T-helper 1 cell (primary cell): ENCODE results near the gene LEUTX.
A peak's percentile ranks its signal among the peaks of the same experiment; 100 is the strongest.
"Not testable (repeated sequence)": the region's sequence is repeated elsewhere in the genome, so short reads cannot be mapped to it uniquely, and the experiment has no call there.

Experiments used
- DNase-seq, 5 donors: peaks; one replicate each; pipeline ENCODE4 v3.0.0-alpha.2; 2012 to 2020
- total RNA-seq, 4 donors: gene quantifications; one replicate each; lab custom pipeline; 2026; lab: John Stamatoyannopoulos, UW

The LEUTX gene, protein sequence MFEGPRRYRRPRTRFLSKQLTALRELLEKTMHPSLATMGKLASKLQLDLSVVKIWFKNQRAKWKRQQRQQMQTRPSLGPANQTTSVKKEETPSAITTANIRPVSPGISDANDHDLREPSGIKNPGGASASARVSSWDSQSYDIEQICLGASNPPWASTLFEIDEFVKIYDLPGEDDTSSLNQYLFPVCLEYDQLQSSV
- 0 reads per million in 4 donors for total RNA-seq

DNA sequence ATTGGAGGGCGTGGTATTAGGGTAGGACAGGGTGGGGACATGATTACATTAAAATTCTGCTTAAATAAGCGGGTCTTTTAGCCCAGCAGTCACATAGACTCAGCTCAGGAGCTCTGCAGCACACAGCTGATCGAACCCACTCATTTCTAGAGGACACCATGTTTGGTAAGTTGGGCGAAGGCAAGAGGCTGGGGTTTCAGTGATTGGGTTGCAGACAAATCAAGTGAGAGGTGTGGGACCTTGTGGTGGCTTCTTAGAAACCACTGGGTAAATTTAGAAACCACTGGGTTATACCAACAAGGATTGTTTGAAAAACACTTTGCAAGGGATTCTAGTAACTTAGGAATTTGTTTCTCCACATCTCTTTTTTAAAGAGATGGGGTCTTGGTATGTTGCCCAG lies at the start of gene LEUTX:
Gene LEUTX, plus strand, starts transcription at position 92 of the 400 bp plus-strand sequence. Its CDS starts 67 bp downstream, at position 159.
- DNase-seq: peak in 1 of 5 donors; percentile 66

DNA sequence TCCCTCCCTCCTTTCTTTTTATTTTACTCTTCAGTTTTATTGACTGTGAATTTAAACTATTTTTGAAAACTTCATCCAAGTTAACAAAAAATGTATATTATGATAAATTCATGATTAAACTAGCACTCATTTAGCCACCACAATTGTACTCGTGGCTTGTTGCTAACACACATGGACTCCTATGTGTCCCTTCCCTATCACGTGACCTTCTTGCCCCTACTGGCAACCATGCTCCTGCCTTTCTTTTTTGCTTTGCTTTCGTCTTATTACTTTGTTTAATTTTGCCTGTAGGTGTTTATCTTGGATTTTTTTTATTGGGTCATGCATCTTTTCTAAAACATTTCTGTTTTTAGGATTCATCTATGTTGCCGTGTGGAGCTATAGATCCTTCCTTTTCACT lies 49.1 kb upstream of the LEUTX start:
- no peak for DNase-seq

DNA sequence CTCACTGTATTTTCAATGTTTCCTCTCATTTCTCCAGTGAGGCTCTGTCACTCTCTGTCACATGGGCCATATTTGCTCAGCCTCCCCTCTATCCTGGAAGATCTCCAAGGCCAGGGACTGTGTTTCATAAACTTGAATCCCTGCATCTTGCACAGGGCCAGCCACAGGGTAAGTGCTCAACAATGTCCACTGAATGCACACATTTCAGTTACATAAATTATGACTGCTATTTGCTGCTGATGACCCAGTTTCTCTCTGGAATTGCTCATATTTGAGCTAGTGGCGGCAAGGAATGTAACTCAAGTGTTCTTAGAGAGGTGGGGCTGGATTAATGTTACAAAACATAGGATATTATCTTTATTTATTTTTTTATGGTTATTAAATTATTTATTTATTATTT lies 47.0 kb upstream of the LEUTX start:
- DNase-seq: no peak

DNA sequence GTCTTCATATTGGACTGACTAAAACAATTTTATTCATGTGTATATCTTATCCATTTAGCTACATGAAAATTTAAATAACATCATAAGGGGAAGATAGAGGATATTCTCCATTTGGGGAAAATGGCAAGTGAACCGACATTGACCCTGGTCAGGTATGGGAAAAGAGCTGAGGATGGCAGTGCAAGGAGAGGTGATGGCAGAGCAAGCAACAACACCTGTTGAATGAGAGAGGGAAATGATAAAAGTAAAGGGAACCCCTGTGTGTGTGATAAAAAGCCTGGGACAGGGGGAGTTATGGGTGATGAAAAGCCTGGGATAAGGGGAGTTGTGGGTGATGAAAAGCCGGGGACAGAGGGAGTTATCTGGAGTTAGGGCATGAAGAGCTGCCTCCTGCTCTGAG lies 44.8 kb upstream of the LEUTX start:
- DNase-seq: no peak

DNA sequence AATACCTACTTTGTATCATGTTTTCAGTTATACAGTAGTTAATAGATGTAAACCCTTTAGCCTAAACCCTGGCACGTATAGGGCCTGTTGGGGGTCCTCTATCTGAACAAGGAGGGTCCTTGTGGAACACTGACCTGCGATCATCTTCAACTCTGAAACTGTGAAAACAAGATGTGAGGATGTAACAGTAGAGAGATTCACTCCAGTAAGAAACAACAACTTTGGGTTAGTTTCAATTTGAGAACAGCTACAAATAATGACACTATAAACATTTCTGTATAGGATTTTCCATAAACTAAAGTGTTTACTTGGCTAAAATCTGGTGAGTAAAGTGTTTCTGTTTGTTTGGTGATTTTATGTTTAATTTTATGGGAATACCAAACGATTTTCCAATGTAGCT lies 43.0 kb upstream of the LEUTX start:
- no peak for DNase-seq

DNA sequence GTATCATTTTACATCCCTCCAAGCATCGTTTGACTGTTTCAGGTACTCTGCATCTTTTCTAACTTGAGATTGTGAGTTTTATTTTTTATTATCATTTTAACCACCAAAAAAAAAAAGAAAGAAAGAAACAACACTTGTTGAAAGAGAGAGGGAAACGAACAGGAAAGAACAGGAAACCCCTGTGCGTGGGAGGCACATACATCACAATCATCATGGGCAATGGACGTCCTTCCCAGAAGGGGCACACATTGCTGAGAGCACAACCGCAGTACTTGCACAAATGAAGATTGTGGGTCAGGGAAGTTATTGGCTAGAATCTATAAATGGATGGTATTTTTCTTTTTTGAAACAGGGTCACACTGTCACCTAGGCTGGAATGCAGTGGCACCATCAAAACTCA lies 42.6 kb upstream of the LEUTX start:
- no peak for DNase-seq

DNA sequence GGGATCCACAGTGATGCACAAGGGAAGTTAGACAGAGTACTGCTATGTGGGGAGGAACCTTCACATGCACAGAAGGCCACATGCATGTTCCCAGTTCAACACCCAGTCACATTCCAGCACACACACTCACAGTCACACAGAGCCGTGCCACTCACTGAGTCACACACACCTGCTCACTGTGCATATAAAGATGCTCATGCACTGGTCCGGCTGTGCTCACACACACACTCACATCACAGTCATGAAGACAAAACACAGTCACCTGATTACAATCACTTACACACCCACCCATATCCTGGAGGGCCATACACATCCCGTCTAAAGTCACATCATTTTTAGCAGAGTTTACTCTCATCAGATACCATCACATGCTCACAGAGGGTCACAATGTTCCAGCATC lies 41.3 kb upstream of the LEUTX start:
- DNase-seq: no peak

DNA sequence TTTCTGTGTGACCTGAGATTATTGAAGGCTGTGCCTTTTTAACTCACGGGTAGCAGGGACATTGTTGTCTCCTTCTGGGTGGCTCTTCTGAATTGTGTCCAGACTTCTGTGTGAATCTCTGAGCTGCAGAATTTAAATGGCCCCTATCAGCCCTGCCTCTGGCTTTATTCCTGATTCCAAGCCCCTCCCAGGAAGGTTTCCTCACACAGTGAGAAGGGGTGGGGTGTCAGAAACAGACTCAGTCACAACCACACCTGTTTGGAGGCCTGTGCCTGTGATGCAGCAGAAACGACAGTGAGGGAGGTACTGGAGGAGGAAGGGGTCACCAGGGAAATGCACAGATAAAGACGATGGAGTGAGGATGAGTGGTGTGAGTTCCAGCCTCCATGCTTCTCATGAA lies 40.8 kb upstream of the LEUTX start, which contains the start of gene CLC:
Gene CLC, minus strand, starts transcription at position 139 of the 400 bp plus-strand sequence. Its CDS starts 77 bp downstream, at position 62.
- no peak for DNase-seq

DNA sequence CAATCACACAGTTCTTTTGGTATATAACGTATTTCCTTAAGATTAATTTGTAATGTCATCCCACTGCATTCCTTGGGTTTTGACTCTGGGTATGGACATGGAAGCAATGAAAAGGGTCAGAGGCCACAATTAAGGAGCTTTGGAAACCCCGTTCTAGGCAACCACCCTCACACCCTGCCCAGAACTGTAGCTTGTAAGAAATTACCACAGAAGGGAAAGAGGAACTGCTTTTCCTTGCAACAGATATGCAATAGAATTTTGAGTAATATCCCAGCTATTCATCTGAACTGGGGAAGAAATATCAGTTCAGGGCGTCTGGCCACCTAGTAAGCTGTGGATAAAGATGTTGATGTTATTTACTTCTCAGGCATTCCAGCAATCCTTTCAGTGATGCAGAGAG lies 39.8 kb upstream of the LEUTX start:
- no peak for DNase-seq

DNA sequence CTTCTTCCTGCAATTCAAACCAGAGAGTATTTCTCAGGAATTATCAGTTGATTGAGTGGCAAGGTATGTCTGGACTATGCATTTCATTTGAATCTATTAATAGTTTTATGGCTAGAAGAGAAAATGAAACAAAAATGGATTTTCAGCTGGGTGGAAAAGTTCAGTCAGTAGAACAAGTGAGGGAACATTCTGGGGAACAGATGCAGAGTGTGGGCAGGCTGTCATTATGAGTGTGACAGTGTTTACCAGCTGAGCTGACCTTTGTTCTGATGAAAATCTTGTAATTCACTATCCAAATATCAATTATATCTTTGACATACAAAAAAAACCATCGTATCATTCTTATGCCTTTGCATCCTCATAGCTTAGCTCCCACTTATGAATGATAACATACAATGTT lies 38.3 kb upstream of the LEUTX start:
- DNase-seq: no peak

DNA sequence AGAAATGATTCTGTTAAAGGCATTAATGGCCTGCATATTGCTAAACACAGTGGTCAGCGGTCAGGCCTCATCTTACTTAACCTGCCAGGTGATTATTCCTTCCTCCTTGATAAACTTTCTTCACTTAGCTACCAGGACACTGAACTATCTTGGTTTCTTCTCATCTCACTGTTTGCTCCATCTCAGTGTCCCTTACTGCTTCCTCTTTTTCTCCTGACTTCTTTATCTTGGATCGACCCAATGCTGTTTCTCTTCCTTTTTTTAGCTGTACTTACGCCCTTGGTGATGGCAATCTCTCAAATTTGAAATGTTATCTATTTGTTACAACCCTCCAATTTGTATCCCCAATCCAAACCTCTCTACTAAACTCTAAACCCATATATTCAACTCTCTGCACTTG lies 33.0 kb upstream of the LEUTX start:
- DNase-seq: no peak

DNA sequence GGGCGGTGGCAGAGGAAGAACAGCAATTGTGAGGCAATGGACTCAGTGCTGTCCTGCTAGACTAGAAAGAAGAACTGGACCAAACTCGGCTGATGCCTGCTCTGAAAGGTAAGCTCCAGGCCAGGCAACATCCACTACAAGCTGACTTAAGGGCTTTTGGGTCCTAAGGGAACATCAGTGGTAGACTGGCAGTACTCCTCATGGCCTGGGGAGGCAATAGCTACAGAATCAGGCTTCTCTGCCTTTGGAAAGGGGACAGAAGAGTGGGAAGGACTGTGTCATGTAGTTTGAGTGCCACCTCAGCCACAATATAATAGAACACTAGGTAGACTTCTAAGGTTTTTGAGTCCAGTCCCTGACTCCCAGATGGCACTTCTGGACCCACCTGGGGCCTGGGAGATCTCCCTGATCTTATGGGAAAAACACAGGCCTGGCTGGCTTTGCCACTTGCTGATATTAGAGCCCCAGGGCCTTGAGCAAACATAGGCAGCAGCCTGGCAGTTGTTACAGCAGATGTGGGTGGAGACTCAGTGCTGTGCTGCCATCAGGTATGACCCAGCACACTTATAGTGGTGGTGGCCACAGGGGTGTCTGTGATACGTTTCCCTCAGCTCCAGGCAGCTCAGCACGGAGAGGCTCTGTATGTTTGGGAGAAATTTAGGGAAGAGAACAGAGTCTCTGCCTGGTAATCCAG lies 31.7 kb upstream of the LEUTX start:
- no peak for DNase-seq

DNA sequence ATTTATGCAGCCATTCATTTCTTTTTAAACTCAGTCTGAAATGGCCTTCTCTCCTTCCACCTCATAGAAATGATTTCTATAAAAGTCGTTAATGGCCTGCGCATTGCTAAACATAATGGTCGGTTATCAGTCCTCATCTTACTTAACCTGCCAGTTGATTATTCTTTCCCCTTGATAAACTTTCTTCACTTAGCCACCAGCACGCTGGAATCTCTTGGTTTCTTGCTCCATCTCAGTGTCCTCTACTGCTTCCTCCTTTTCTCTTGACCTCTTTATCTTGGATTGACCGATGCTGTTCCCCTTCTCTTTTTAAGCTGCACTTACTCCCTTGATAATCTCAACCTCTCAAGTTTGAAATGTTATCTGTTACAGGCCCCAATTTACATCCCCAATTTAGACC lies 28.7 kb upstream of the LEUTX start:
- DNase-seq: no peak

DNA sequence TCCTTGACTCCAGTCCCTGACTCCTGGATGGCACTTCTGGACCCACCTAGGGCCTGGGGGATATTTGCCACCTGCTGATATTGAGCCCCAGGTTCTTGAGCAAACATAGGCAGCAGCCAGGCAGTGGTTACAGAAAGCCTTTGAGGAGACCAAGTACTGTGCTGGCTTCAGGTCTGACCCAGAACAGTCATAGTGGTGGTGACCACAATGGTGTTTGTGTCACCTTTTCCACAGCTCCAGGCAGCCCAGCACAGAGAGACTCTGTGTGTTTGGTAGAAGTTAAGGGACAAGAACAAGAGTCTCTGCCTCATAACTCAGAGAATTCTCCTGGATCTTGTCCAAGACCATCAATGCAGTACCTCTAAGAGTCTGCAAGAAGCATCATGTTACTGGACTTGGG lies 26.3 kb upstream of the LEUTX start:
- no peak for DNase-seq

DNA sequence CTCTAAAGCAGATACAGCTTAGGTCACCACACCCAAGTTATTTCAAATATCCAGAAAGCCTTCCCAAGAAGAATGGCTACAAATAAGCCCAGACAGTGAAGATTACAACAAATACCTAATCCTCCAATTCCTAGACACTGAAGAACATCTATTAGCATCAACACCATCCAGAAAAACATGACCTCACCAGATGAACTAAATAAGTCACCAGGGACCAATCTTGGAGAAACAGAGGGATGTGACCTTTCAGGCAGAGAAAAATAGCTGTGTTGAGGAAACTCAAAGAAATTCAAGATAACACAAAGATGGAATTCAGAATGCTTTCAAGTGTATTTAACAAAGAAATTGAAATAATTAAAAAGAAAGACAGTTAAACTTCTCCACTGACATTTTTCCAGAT lies 25.9 kb upstream of the LEUTX start:
- DNase-seq: no peak

DNA sequence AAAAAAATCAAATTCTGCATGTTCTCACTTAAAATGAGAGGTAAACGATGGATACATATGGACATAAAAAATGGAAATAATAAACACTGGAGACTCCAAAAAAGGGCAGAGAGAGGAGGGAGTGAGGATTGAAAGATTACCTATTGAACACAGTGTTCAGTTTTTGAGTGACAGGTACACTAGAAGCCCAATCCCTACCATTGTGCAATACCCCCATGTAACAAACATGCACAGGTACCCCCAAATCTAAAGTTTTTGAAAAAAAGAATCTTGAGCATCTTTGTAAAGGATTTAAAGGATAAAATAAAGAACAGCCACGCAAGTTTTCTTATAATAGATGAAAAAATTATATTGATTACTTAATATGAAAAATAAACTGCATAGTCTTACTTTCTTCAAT lies 24.1 kb upstream of the LEUTX start:
- DNase-seq: no peak

DNA sequence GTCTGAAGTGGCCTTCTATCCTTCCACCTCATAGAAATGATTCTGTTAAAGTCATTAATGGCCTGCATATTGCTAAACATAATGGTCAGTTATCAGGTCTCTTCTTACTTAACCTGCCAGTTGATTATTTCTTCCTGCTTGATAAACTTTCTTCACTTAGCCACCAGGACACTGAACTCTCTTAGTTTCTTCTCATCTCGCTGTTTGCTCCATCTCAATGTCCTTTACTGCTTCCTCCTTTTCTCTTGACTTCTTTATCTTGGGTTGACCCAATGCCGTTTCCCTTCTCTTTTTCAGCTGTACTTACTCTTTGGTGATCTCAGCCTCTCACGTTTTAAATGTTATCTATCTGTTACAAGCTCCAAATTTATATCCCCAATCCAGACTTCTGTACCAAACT lies 23.7 kb upstream of the LEUTX start:
- no peak for DNase-seq

DNA sequence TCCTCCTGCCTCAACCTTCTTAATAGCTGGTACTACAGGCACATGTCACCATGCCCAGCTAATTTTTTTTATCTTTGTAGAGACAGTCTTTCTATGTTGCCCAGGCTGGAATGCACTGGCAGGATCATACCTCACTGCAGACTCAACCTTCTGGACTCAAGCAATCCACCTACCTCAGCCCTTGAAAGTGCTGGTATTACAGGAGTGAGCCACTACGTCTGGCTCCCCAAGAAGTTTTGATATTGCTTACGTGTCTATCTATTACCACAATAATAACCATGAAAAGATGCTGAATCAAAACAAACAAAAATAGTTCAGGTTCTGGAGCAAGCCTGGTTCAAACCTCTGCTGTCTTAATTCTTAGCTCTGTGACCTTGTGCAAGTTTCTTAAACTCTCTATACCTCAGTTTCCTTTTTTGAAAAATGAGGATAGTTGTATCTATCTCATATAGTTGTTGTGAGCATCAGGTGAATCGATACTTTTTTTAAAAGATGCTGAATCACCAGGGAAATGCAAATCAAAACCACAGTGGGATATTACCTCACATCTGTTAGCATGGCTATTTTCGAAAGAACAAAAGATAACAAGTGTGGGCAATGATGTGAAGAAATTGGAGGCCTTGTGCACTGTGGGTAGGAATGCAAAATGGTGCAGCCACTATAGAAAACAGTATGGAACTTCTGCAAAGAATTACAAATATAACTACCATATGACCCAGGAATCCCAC lies 19.0 kb upstream of the LEUTX start:
- no peak for DNase-seq

DNA sequence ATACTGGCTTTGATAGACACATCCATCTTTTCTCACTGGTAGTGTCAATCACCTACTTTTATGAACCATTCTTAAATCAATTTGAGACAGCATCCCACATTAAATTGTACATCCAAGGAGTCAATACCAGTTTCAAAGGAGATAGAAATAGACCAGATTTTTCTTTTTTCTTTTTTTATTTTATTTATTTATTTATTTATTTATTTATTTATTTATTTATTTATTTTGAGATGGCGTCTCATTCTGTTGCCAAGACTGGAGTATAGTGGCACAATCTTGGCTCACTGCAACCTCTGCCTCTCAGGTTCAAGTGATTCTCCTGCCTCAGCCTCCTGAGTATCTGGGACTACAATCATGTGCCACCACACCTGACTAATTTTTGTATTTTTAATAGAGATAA lies 16.8 kb upstream of the LEUTX start:
- not testable (repeated sequence) for DNase-seq

DNA sequence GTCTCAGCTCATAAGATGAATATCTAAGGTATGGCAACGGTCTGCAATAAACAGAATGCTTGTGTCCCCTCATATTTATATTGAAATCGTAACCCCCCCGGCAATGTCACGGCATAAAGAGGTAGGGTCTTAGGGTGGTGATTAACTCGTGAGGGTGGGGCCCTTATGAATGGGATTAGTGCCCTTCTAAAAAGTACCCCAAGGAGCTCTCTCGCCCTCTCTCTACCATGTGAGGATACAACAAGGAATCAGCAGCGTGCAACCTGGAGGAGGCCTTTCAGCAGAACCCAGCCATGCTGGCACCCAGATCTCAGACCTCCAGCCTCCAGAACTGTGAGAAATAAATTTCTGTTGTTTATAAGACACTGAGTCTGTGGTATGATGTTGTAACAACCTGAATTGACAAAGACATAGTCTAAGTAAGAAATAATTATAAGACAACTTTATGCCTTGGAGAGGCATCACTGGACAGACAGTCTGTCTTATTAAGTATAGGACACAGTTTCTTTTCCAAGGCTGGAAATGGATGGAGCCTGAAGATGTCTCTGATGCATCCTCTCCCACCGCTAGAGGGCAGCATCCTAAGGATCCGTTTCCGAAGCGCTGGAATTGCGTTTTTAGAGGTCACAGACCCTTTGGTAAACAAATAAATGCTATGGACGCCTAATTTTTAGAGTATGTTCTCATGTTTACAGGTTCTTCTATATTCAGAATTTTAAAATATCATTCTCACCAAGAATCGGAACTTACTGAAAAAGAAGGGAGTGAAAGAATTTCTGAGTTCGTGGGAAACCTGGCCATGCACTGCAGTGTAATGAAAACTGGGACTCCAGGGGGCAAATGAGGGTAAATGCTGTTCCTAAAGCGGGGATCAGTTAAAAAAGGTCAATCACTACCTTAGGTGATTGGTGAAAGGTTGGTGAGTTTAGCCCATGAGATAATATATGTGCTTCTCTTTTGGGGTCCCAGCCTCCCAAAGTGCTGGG lies 13.3 kb upstream of the LEUTX start:
- DNase-seq: peak in 3 of 5 donors; percentile 3 to 31 (median 17)

DNA sequence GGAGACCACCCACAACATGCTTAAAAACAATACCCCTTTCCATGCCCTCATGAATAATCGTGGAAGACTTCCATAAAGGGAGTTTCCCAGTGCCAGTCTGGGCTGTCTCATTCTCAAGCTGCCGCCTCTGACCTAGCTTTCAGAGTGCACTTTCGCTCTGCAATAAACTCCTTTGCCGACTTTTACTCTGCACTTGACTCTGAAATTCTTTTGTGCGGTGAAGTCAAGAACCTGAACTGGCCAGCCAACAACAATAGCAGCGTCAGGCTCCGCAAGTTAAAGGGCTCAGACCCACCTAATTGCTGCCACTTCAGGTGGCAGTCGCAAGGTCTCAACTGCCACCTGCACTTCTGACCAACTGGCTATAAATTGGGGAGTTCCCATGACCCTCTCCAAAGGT lies 10.3 kb upstream of the LEUTX start:
- DNase-seq: no peak

DNA sequence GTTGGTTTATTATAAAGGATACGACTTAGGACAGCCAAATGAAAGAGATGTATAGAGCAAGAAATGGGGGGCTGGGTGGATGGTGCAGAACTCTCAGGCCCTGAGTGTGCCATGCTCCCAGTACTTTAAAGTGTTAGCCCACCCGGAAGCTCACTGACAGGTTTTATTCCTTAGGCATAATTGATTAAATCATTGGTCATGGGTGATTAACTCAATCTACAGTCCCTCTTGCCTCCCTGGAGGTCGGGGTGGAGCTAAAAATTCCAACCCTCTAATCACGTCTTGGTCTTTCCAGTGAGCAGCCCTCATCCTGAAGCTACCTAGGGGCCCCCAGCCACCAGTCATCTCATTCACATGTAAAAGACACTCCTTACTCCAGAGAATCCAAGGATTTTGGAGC lies 9.9 kb upstream of the LEUTX start:
- DNase-seq: no peak

DNA sequence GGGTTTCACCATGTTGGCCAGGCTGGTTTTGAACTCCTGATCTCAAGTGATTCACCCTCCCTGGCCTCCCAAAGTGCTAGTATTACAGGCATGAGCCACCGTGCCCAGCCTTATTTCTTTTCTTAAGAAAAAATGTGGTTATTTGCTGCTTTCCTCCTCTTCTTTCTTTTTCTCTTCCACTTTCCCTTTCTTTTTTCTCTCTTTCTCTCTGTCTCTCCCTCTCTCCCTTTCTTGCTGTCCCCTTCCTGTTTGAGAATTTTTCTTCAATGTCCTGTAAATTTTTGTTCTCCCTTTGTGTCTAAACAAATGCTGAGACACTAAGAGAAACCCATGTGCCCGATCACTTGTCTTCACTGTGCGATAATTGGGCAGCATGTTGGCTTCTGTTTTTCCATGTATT lies 2.2 kb downstream of the LEUTX start:
- no peak for DNase-seq
